ENCODE results near the gene LCA5L.

DNA sequence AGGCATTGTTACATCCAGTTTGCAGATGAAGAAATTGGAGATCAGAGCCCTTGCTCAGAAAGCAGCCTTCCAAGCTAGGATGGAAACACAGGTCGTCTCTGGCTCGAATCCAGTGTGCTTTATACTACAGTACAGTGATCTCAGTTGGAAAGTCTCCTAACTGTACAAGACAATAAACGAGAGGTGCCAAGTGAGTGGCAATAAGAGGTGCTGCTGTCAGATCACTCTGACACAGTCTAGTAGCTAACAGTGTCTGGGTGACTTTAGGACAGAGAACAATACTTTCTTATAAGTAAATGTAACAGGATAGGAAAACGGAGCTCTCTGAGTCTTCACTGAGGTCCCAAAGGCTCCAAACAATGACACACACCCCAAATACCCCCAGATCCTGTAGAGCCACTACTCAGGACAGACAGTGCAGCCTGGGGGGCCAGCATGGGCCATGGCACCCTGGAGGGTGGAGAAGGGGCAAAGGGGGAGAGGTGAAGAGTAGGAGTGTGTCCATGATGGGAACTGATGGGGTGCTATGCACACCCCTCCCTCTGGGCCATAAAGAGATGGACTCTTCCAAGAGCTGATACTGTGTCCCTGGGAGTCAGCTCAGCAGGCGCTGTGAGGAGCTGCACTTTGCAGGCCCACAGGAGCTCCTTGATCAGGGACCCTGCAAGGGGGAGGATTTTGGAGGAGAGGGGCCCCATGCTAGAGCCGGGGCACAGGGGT, 9.5 kb upstream of the LCA5L start:
- TF ChIP-seq, protein P1, sequence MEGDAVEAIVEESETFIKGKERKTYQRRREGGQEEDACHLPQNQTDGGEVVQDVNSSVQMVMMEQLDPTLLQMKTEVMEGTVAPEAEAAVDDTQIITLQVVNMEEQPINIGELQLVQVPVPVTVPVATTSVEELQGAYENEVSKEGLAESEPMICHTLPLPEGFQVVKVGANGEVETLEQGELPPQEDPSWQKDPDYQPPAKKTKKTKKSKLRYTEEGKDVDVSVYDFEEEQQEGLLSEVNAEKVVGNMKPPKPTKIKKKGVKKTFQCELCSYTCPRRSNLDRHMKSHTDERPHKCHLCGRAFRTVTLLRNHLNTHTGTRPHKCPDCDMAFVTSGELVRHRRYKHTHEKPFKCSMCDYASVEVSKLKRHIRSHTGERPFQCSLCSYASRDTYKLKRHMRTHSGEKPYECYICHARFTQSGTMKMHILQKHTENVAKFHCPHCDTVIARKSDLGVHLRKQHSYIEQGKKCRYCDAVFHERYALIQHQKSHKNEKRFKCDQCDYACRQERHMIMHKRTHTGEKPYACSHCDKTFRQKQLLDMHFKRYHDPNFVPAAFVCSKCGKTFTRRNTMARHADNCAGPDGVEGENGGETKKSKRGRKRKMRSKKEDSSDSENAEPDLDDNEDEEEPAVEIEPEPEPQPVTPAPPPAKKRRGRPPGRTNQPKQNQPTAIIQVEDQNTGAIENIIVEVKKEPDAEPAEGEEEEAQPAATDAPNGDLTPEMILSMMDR (IDR thresholded peaks at IDR 0.05; ENCODE audit: insufficient read depth, low read depth, low read length) = no peak
- no peak for TF ChIP-seq EZH2 (IDR thresholded peaks at IDR 0.05; ENCODE audit: insufficient read depth, low read length)
